ENCODE data around the gene TET1. TPM values are rescaled to one million over a fixed set of nuclear protein-coding genes. Genes with fewer than 3 reads are reported as not detected.

Gene TET1
- total and polyA plus RNA-seq, 9 of the 15 experiments (the other 6 are each of a cell fraction or from before 2014, with no cell fraction given): 2.6 to 21.3 (median 11.6) TPM

DNA sequence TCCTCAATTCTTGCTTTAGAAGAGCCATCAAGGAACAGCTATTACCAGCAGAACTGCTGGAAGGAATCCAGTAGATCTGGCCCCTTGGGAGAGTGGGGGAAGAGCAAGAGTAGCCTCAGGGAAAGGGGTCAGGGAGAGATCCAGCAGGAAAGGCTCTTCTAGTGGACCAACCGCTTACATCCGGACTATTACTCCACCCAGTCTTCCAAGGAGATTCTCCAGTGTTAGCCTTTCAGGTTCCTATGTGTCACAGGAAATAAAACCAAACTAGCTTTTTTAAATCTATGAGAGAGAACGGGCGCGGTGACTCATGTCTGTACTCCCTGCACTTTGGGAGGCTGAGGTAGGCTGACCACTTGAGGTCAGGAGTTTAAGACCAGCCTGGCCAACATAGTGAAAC, 34.3 kb downstream of the TET1 start:
- H3K9me1 ChIP-seq (ENCODE audit: control insufficient read depth, insufficient read depth, low read length): peaks cover 4% of the 10 kb centered on the region
- intact Hi-C loops (cut with micrococcal nuclease): no loop called here
- H4K20me1 ChIP-seq (replicated peaks; ENCODE audit: control insufficient read depth, insufficient read depth, low read length): no peaks in the 10 kb centered on the region
- in situ Hi-C loops (cut with MboI): no loop called here
- WGBS (ENCODE audit: insufficient coverage, low coverage, missing lambda C conversion rate): 28% methylated on average over 5 of the region's 5 CpGs
- ATAC-seq (peak; percentile 63), DNase-seq (ENCODE audit: extremely low read depth in 1 of 4, low spot score in 3 of 4) (peak; percentile 29 to 71 (median 43)), FAIRE-seq (peak; percentile 86)
- POLR2A ChIA-PET: interaction anchor here (0.8 to 1.0 kb wide), 2 partner anchors 17 kb away, joined by 3 read pairs; no protein-coding TSS in a partner anchor
- no peaks in the 10 kb centered on the region for H3K9me3 ChIP-seq (replicated peaks; ENCODE audit: control insufficient read depth, insufficient read depth, low read depth, low read length)
- 0 out of 4 replicates have a peak overlapping the region, but pooled peaks of 1 of the 2 experiments have one; percentile 42 for H3K9ac ChIP-seq (ENCODE audit: insufficient read depth in 1 of 2, low read depth in 2 of 2, low read length in 2 of 2)
- peaks cover 22% of the 10 kb centered on the region; the same call in 2 of the 3 replicates for H3K36me3 ChIP-seq (ENCODE audit: control insufficient read depth, insufficient read depth, low read length)
- H3K79me2 ChIP-seq (ENCODE audit: control insufficient read depth, insufficient read depth, low read length): peaks cover 21% of the 10 kb centered on the region; the same call in 2 of the 3 replicates
- no TSS peak for BruUV-seq (replicated peaks)
- peak overlapping the region; percentile 87 for H3K27ac ChIP-seq (ENCODE audit: extremely low read depth, low read depth, low read length)
- H3K4me1 ChIP-seq (replicated peaks in 1 of 2; ENCODE audit: control insufficient read depth in 2 of 2, insufficient read depth in 2 of 2, low read length in 2 of 2): peaks cover 8 to 18% of the 10 kb centered on the region in 2 experiments
- CTCF ChIA-PET (ENCODE audit: low intra/inter-chr PET ratio): no interaction called here
- H3K4me3 ChIP-seq: no peak overlapping the region
- peak overlapping the region; percentile 60 for H3K4me2 ChIP-seq (ENCODE audit: insufficient read depth, low read length)
- no peaks in the 10 kb centered on the region for H3K27me3 ChIP-seq (ENCODE audit: control insufficient read depth in 2 of 2, insufficient read depth in 2 of 2, low read length in 2 of 2)
- peak overlapping the region; percentile 67 for H2AFZ ChIP-seq (ENCODE audit: low read depth, low read length)
- TF ChIP-seq SNRNP70 (optimal IDR thresholded peaks at IDR 0.05; ENCODE audit: low read depth, low read length): no peak
- TF ChIP-seq SMARCE1 (IDR thresholded peaks at IDR 0.05): peak; percentile 39; the same call in 1 of the 2 replicates
- no peak for TF ChIP-seq RREB1 (CRISPR knock-in tag; IDR thresholded peaks at IDR 0.05)
- TF ChIP-seq, protein P1, sequence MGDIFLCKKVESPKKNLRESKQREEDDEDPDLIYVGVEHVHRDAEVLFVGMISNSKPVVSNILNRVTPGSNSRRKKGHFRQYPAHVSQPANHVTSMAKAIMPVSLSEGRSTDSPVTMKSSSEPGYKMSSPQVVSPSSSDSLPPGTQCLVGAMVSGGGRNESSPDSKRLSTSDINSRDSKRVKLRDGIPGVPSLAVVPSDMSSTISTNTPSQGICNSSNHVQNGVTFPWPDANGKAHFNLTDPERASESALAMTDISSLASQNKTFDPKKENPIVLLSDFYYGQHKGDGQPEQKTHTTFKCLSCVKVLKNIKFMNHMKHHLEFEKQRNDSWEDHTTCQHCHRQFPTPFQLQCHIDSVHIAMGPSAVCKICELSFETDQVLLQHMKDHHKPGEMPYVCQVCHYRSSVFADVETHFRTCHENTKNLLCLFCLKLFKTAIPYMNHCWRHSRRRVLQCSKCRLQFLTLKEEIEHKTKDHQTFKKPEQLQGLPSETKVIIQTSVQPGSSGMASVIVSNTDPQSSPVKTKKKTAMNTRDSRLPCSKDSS (IDR thresholded peaks at IDR 0.05; ENCODE audit: low read depth, partially characterized antibody): no peak
- no peak for TF ChIP-seq THAP12 (CRISPR knock-in tag; IDR thresholded peaks at IDR 0.05)
- TF ChIP-seq FOXA3 (CRISPR knock-in tag; conservative IDR thresholded peaks at IDR 0.05 in 1 of 2, IDR thresholded peaks at IDR 0.05 in 1 of 2): no peak
- TF ChIP-seq ESRRA (IDR thresholded peaks at IDR 0.05; ENCODE audit: borderline replicate concordance, low read depth): no peak
- no peak for TF ChIP-seq HDAC6 (IDR thresholded peaks at IDR 0.05; ENCODE audit: low read depth, low read length)
- TF ChIP-seq FOXA1 (IDR thresholded peaks at IDR 0.05; ENCODE audit: borderline replicate concordance): no peak
- no peak for TF ChIP-seq NR2C2 (CRISPR knock-in tag; IDR thresholded peaks at IDR 0.05)
- peak; percentile 54; the same call in 1 of the 2 replicates for TF ChIP-seq NR2C2 (tag; IDR thresholded peaks at IDR 0.05)

Data from K562 (cell line).